ENCODE results near the gene SGMS2. TPM values are rescaled to one million over a fixed set of nuclear protein-coding genes. Genes with fewer than 3 reads are reported as not detected.

Gene SGMS2
- total RNA-seq: 43.1 and 60.4 TPM in 2 replicates

GRCh38 chr4:107824350-107825071 lies at the start of gene SGMS2:
TSS of gene SGMS2 (plus strand) at chr4:107824932. CDS start at chr4:107895554, 70,622 bp downstream.

GRCh38 chr4:107930821-107931774 lies 106.4 kb downstream of the SGMS2 start, which contains the start of gene CYP2U1:
TSS of gene CYP2U1 (plus strand) at chr4:107931549. CDS start at chr4:107931644, 95 bp downstream.

Other genes with a start within 250 kb of the SGMS2 start
- 30.3 and 37.0 TPM in 2 replicates for gene PAPSS1, start 104.7 kb upstream of the SGMS2 start, total RNA-seq
- 5.2 and 7.1 TPM in 2 replicates for gene CYP2U1, start 106.6 kb downstream of the SGMS2 start, total RNA-seq
- gene HADH, start 165.0 kb downstream of the SGMS2 start, total RNA-seq: 27.8 and 28.1 TPM in 2 replicates